GM10266 (cell line): ENCODE results near the gene CD48.

Source experiments
- DNase-seq: peaks from one replicate; pipeline ENCODE4 v3.0.0; 2012; ENCODE audit errors: extremely low spot score
- TF ChIP-seq, protein P1 (sequence below): IDR thresholded peaks from 2 replicates; pipeline ENCODE4 v1.5.1; 2012; ENCODE audit warnings: mild to moderate bottlenecking, low read depth; ENCODE audit not compliant: control insufficient read depth, insufficient read depth; ENCODE audit errors: missing control alignments

The CD48 gene

DNA sequence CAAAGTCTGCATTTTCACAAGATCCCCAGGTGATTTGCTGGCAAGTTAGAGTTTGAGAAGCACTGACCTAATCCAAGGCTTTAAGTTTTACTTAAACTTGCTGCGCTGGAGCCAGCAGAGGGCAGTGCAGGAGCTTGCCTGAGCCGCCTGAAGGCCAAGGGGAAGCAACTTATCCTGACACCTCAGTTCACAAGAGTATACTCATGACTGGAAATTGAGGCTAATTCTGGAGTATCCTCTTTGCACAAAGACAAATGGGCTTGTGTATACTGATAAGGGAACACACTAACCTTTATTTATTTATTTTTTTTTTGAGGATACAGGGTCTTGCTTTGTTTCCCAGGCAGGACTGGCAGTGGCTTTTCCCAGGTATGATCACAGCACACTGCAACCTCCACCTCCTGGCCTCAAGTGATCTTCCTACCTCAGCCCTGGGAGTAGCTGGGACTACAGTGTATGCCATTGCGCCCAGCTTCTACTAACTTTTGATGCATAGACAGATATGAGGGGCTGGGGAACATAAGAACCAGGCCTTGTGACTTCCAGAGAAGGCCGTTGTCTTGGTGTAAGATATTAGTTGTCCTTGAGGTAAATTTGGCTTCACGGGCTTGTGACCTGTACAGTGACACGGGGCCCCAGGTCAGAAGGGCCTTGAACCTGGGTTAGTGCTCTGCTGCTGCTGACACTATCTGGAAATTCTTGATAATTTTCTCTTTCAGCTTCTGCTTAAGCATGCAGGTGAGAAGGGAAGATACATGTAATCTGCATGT, 35.8 kb downstream of the CD48 start:
- TF ChIP-seq, protein P1, sequence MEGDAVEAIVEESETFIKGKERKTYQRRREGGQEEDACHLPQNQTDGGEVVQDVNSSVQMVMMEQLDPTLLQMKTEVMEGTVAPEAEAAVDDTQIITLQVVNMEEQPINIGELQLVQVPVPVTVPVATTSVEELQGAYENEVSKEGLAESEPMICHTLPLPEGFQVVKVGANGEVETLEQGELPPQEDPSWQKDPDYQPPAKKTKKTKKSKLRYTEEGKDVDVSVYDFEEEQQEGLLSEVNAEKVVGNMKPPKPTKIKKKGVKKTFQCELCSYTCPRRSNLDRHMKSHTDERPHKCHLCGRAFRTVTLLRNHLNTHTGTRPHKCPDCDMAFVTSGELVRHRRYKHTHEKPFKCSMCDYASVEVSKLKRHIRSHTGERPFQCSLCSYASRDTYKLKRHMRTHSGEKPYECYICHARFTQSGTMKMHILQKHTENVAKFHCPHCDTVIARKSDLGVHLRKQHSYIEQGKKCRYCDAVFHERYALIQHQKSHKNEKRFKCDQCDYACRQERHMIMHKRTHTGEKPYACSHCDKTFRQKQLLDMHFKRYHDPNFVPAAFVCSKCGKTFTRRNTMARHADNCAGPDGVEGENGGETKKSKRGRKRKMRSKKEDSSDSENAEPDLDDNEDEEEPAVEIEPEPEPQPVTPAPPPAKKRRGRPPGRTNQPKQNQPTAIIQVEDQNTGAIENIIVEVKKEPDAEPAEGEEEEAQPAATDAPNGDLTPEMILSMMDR, result peak; percentile 83
- DNase-seq, result peak; percentile 54

- TF ChIP-seq, protein P1, result no peak
- DNase-seq, result no peak
Observed at GRCh38 chr1:160674415-160674814, 37.2 kb downstream of the CD48 start.

- DNase-seq, result peak; percentile 4
- TF ChIP-seq, protein P1, result no peak
Observed at GRCh38 chr1:160672789-160673695, 38.6 kb downstream of the CD48 start.

DNA sequence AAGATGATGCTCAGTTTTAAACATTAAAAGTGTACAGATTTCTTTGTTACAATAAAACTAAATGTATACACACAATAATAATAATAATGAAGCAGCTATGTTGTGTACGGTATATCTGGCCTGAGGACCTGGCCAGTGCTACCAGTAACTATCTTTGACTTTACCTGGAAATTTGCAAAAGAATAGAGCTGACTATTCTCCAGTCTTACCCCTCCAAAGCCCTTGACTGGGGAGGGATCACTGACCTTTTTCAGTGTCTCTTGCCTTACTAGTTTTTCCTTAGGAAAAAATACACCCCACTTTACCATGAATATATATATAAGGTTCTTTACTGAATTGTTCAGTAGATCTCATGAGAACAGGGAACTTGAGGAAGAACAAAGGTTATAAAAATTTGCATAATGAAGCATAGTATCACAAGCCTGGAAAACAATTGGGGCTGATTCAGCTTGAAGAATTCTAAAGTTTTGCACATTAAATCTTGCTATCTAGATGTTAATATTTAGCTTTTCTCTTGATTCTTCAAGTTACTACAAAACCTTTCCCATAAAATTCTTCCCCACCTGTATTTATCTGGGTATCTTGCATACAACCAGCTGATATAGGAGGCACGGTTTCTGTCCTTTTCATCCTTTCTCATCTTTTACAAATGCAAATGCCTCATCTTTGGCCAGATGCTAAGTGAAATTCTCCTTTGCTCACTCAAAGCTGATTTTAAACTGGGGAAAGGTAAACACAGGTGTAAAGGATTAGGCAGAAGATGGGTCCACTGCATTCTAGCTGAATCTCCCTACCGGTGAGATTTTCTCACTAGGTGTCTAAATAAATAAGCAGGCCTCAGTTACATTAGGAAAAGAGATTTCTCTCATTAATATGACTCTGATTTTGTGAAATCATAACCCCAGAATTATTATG, 39.8 kb downstream of the CD48 start:
- TF ChIP-seq, protein P1, result no peak
- DNase-seq, result peak; percentile 1

DNA sequence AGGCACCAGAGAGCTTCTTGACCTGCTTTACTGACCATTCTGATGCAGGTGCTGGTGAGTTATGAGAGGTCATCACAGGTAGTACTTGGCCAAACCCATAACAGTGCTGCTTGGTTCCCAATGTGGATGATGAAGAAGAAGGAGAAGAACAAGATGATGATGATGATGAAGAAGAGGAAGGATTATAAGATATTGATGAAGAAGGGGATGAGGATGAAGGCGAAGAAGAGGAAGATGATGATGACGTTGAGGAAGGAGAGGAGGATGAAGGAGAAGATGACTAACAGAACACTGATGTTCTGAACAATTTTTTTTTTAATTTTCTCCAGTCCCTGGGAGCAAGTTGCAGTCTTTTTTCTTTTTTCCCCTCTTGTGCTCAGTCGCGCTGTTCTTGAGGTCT, 40.9 kb downstream of the CD48 start:
- TF ChIP-seq, protein P1, result no peak
- no peak for DNase-seq

GRCh38 chr1:160669802-160670201, 41.8 kb downstream of the CD48 start:
- TF ChIP-seq, protein P1, result no peak
- DNase-seq, result no peak
